ENCODE data around the gene CCDC137. TPM values are rescaled to one million over a fixed set of nuclear protein-coding genes. Genes with fewer than 3 reads are reported as not detected.
"Not testable (repeated sequence)": the region's sequence is repeated elsewhere in the genome, so short reads cannot be mapped to it uniquely, and the experiment has no call there.

Gene CCDC137
- 10 to 100 TPM; 54.8 to 63.3 TPM for total RNA-seq

GRCh38 chr17:81666342-81667191, at the start of gene CCDC137, which contains the start of gene OXLD1:
TSS of gene CCDC137 (plus strand) at chr17:81666737. CDS start at chr17:81666767, 30 bp downstream.
TSS of gene OXLD1 (minus strand) at chr17:81666605. CDS start at chr17:81666577, 28 bp downstream.
- Mint-ChIP-seq H3K36me3 (peaks cover 52% of the 10 kb centered on the region), H3K27me3 (no peaks in the 10 kb centered on the region), H3K4me3 (peak within 1 kb of the TSS; percentile 98), H3K9me3 (no peaks in the 10 kb centered on the region), H3K27ac (peak within 1 kb of the TSS; percentile 99), H3K4me1 (peaks cover 37% of the 10 kb centered on the region)
- peak; percentile 96 for DNase-seq

GRCh38 chr17:81616877-81617276, 49.7 kb upstream of the CCDC137 start:
- no peak overlapping the region for H3K4me3 Mint-ChIP-seq
- no peaks in the 10 kb centered on the region for H3K27me3 Mint-ChIP-seq
- no peak for DNase-seq
- peaks cover 19% of the 10 kb centered on the region for H3K36me3 Mint-ChIP-seq
- peaks cover 16% of the 10 kb centered on the region for H3K4me1 Mint-ChIP-seq
- no peaks in the 10 kb centered on the region for H3K9me3 Mint-ChIP-seq
- no peak overlapping the region for H3K27ac Mint-ChIP-seq

- H3K36me3 Mint-ChIP-seq: peaks cover 17% of the 10 kb centered on the region
- H3K9me3 Mint-ChIP-seq, H3K27ac Mint-ChIP-seq, H3K4me3 Mint-ChIP-seq, H3K27me3 Mint-ChIP-seq, DNase-seq: not testable (repeated sequence)
- H3K4me1 Mint-ChIP-seq: peaks cover 16% of the 10 kb centered on the region
Measured at GRCh38 chr17:81618307-81618706, 48.2 kb upstream of the CCDC137 start.

- Mint-ChIP-seq H3K27me3 (no peaks in the 10 kb centered on the region), H3K4me1 (peaks cover 4% of the 10 kb centered on the region), H3K4me3 (no peak overlapping the region), H3K27ac (no peak overlapping the region), H3K36me3 (peaks cover 40% of the 10 kb centered on the region), H3K9me3 (no peaks in the 10 kb centered on the region)
- DNase-seq: no peak
Measured at GRCh38 chr17:81621494-81622130, 44.9 kb upstream of the CCDC137 start.

GRCh38 chr17:81630274-81630673, 36.3 kb upstream of the CCDC137 start:
- peak overlapping the region; percentile 54 for H3K27ac Mint-ChIP-seq
- no peaks in the 10 kb centered on the region for H3K9me3 Mint-ChIP-seq
- H3K4me3 Mint-ChIP-seq: no peak overlapping the region
- peaks cover 10% of the 10 kb centered on the region for H3K4me1 Mint-ChIP-seq
- H3K36me3 Mint-ChIP-seq: peaks cover 36% of the 10 kb centered on the region
- no peaks in the 10 kb centered on the region for H3K27me3 Mint-ChIP-seq
- DNase-seq: no peak

GRCh38 chr17:81631482-81631881, 35.1 kb upstream of the CCDC137 start:
- H3K27me3 Mint-ChIP-seq: no peaks in the 10 kb centered on the region
- peaks cover 28% of the 10 kb centered on the region for H3K36me3 Mint-ChIP-seq
- no peak overlapping the region for H3K4me3 Mint-ChIP-seq
- peaks cover 16% of the 10 kb centered on the region for H3K4me1 Mint-ChIP-seq
- H3K9me3 Mint-ChIP-seq: no peaks in the 10 kb centered on the region
- DNase-seq: no peak
- no peak overlapping the region for H3K27ac Mint-ChIP-seq

- no peaks in the 10 kb centered on the region for H3K27me3 Mint-ChIP-seq
- no peaks in the 10 kb centered on the region for H3K9me3 Mint-ChIP-seq
- peaks cover 19% of the 10 kb centered on the region for H3K4me1 Mint-ChIP-seq
- no peak for DNase-seq
- peak overlapping the region; percentile 87 for H3K27ac Mint-ChIP-seq
- peak overlapping the region; percentile 95 for H3K4me3 Mint-ChIP-seq
- H3K36me3 Mint-ChIP-seq: peaks cover 12% of the 10 kb centered on the region
Measured at GRCh38 chr17:81635431-81635830, 31.1 kb upstream of the CCDC137 start.

- no peak for DNase-seq
- peak overlapping the region; percentile 87 for H3K27ac Mint-ChIP-seq
- no peaks in the 10 kb centered on the region for H3K27me3 Mint-ChIP-seq
- H3K9me3 Mint-ChIP-seq: no peaks in the 10 kb centered on the region
- H3K4me3 Mint-ChIP-seq: peak overlapping the region; percentile 95
- H3K36me3 Mint-ChIP-seq: peaks cover 12% of the 10 kb centered on the region
- H3K4me1 Mint-ChIP-seq: peaks cover 19% of the 10 kb centered on the region
Measured at GRCh38 chr17:81635973-81636504, 30.5 kb upstream of the CCDC137 start.

GRCh38 chr17:81636505-81637288, 29.8 kb upstream of the CCDC137 start, which contains the start of the genes NPLOC4 and TSPAN10:
TSS of gene NPLOC4 (minus strand) at chr17:81637112. CDS start at chr17:81636930, 182 bp downstream.
TSS of gene TSPAN10 (plus strand) at chr17:81637196. CDS start at chr17:81642413, 5,217 bp downstream.
- DNase-seq: peak; percentile 88
- Mint-ChIP-seq H3K4me1 (peaks cover 17% of the 10 kb centered on the region), H3K4me3 (peak within 1 kb of the TSS; percentile 95), H3K27ac (peak within 1 kb of the TSS; percentile 87), H3K27me3 (no peaks in the 10 kb centered on the region), H3K9me3 (no peaks in the 10 kb centered on the region), H3K36me3 (peaks cover 8% of the 10 kb centered on the region)

- H3K4me3 Mint-ChIP-seq: no peak overlapping the region
- DNase-seq: no peak
- peaks cover 3% of the 10 kb centered on the region for H3K36me3 Mint-ChIP-seq
- H3K27me3 Mint-ChIP-seq: no peaks in the 10 kb centered on the region
- H3K27ac Mint-ChIP-seq: no peak overlapping the region
- no peaks in the 10 kb centered on the region for H3K9me3 Mint-ChIP-seq
- H3K4me1 Mint-ChIP-seq: peaks cover 12% of the 10 kb centered on the region
Measured at GRCh38 chr17:81638683-81639082, 27.9 kb upstream of the CCDC137 start.

GRCh38 chr17:81640011-81640410, 26.5 kb upstream of the CCDC137 start:
- Mint-ChIP-seq H3K4me3 (no peak overlapping the region), H3K27ac (no peak overlapping the region), H3K27me3 (no peaks in the 10 kb centered on the region), H3K4me1 (peaks cover 12% of the 10 kb centered on the region), H3K9me3 (no peaks in the 10 kb centered on the region), H3K36me3 (peaks cover 3% of the 10 kb centered on the region)
- no peak for DNase-seq

GRCh38 chr17:81641825-81642489, 24.6 kb upstream of the CCDC137 start:
- peaks cover 3% of the 10 kb centered on the region for H3K4me1 Mint-ChIP-seq
- DNase-seq: no peak
- no peaks in the 10 kb centered on the region for H3K36me3 Mint-ChIP-seq
- no peak overlapping the region for H3K27ac Mint-ChIP-seq
- H3K27me3 Mint-ChIP-seq: no peaks in the 10 kb centered on the region
- H3K9me3 Mint-ChIP-seq: no peaks in the 10 kb centered on the region
- H3K4me3 Mint-ChIP-seq: no peak overlapping the region

- H3K9me3 Mint-ChIP-seq: no peaks in the 10 kb centered on the region
- no peak for DNase-seq
- no peak overlapping the region for H3K4me3 Mint-ChIP-seq
- no peaks in the 10 kb centered on the region for H3K36me3 Mint-ChIP-seq
- H3K4me1 Mint-ChIP-seq: no peaks in the 10 kb centered on the region
- peaks cover 18% of the 10 kb centered on the region for H3K27me3 Mint-ChIP-seq
- H3K27ac Mint-ChIP-seq: no peak overlapping the region
Measured at GRCh38 chr17:81644496-81644895, 22.0 kb upstream of the CCDC137 start.
